GM18867 (cell line): Measurements from ENCODE around the gene PLXNA3.

ENCODE experiments used
- ATAC-seq: cut with Tn5 transposase; IDR thresholded peaks from one replicate; pipeline ENCODE4 v1.9.1; 2021; ENCODE audit warnings: mild to moderate bottlenecking, moderate library complexity; ENCODE audit not compliant: unreplicated experiment

The PLXNA3 gene

GRCh38 chrX:154458116-154458953 lies at the start of gene PLXNA3:
Gene PLXNA3 (plus strand): TSS chrX:154458281. CDS start chrX:154460184, 1,903 bp downstream.
- peak; percentile 56 for ATAC-seq

GRCh38 chrX:154408659-154409221 lies 49.3 kb upstream of the PLXNA3 start:
- ATAC-seq, result no peak

- peak; percentile 42 for ATAC-seq
Measured at GRCh38 chrX:154409222-154409871, 48.7 kb upstream of the PLXNA3 start, which contains the start of gene DNASE1L1. Gene DNASE1L1 (minus strand): TSS chrX:154409254. CDS start chrX:154405568, 3,686 bp downstream.

- ATAC-seq, result peak; percentile 52
Measured at GRCh38 chrX:154411981-154412340, 46.1 kb upstream of the PLXNA3 start.

GRCh38 chrX:154412468-154412867 lies 45.6 kb upstream of the PLXNA3 start:
- no peak for ATAC-seq

GRCh38 chrX:154413142-154413541 lies 44.9 kb upstream of the PLXNA3 start:
- no peak for ATAC-seq

GRCh38 chrX:154417157-154417556 lies 40.9 kb upstream of the PLXNA3 start:
- no peak for ATAC-seq

- ATAC-seq, result no peak
Measured at GRCh38 chrX:154419189-154419588, 38.9 kb upstream of the PLXNA3 start.

- no peak for ATAC-seq
Measured at GRCh38 chrX:154419688-154420401, 38.2 kb upstream of the PLXNA3 start.

- no peak for ATAC-seq
Measured at GRCh38 chrX:154420402-154420756, 37.7 kb upstream of the PLXNA3 start.

- ATAC-seq, result no peak
Measured at GRCh38 chrX:154426916-154427770, 30.9 kb upstream of the PLXNA3 start.

- ATAC-seq, result peak; percentile 95
Measured at GRCh38 chrX:154428176-154429171, 29.6 kb upstream of the PLXNA3 start, which contains the start of gene ATP6AP1. Gene ATP6AP1 (plus strand): TSS chrX:154428677. CDS start chrX:154428693, 16 bp downstream.

GRCh38 chrX:154429711-154430110 lies 28.4 kb upstream of the PLXNA3 start:
- no peak for ATAC-seq

- no peak for ATAC-seq
Measured at GRCh38 chrX:154430479-154430878, 27.6 kb upstream of the PLXNA3 start.

- no peak for ATAC-seq
Measured at GRCh38 chrX:154430916-154431315, 27.2 kb upstream of the PLXNA3 start.

- no peak for ATAC-seq
Measured at GRCh38 chrX:154431341-154431740, 26.7 kb upstream of the PLXNA3 start.

- ATAC-seq, result no peak
Measured at GRCh38 chrX:154432210-154432609, 25.9 kb upstream of the PLXNA3 start.

- ATAC-seq, result no peak
Measured at GRCh38 chrX:154433605-154434004, 24.5 kb upstream of the PLXNA3 start.
